Left ventricle myocardium inferior (tissue), 1 donor: ENCODE data around the gene KIF21A. TPM values are rescaled to one million over a fixed set of nuclear protein-coding genes. Genes with fewer than 3 reads are reported as not detected.

Source experiments
- DNase-seq: peaks from one replicate; pipeline ENCODE4 v3.0.0-alpha.2; 2020
- H3K27ac ChIP-seq: fragments of 200-600 bp; replicated peaks from 2 replicates; pipeline ENCODE4 v1.8.0; 2021
- H3K27me3 ChIP-seq: fragments of 200-600 bp; 2 replicates; pipeline ENCODE4 v1.8.0; 2021; ENCODE audit warnings: low read depth
- H3K36me3 ChIP-seq: fragments of 200-600 bp; 2 replicates; pipeline ENCODE4 v1.8.0; 2021
- H3K4me1 ChIP-seq: fragments of 200-600 bp; 2 replicates; pipeline ENCODE4 v1.8.0; 2021
- H3K4me3 ChIP-seq: fragments of 200-600 bp; 2 replicates; pipeline ENCODE4 v1.8.0; 2021; ENCODE audit warnings: mild to moderate bottlenecking, moderate library complexity
- H3K9me3 ChIP-seq: fragments of 200-600 bp; replicated peaks from 2 replicates; pipeline ENCODE4 v1.8.0; 2021
- intact Hi-C: fragments of 100-400 bp; cut with micrococcal nuclease; formaldehyde crosslinking; loops from one replicate; pipeline ENCODE4 v1.11.0; 2022
- total RNA-seq: library from RNA; stranded (reverse); fragmentation: NEBNext Ultra II Directional; extraction: Animal tissue kit (Norgen Biotek cat#: 25700); gene quantifications from one replicate; pipeline ENCODE4 v1.2.1, GENCODE V29; 2021
- TF ChIP-seq, protein P1 (sequence below): fragments of 200-600 bp; IDR thresholded peaks from 2 replicates; pipeline ENCODE4 v1.8.0; 2021; ENCODE audit warnings: antibody characterized with exemption, mild to moderate bottlenecking, borderline replicate concordance
- donor health status: DM: no; HTN: yes; CAD: no; lungs with severe emphysema.

The KIF21A gene
- total RNA-seq, 1 donor from 2014 or later, result 49.8 TPM

DNA sequence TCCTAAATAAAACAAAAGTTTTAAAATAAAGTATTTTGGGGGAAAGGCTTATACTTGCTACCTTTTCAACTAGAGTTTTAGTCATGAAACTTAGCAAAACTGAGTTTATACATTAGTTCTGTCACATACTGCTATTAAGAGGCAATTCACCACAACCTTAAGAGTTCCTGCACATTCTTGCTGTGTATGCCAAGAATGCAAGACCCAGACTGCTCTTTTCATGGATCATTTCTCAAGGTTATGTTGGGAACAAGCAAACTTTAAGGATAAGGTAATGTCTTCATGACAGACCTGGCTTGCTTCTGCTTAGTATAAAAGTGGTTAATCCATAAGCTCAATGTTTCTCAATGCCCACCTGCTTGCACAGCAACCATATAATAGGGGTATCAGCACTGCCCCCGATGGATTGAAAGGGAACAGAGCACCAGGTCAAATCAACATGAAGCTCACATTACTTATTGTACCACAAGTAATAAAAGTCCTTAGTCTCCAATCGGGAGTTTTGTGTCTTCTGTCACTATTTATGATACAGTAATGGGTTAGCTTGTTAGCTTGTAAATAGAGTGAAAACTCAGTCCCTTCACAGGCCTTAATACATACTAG is 67.6 kb downstream of the KIF21A start:
- intact Hi-C loops, result no loop called here

DNA sequence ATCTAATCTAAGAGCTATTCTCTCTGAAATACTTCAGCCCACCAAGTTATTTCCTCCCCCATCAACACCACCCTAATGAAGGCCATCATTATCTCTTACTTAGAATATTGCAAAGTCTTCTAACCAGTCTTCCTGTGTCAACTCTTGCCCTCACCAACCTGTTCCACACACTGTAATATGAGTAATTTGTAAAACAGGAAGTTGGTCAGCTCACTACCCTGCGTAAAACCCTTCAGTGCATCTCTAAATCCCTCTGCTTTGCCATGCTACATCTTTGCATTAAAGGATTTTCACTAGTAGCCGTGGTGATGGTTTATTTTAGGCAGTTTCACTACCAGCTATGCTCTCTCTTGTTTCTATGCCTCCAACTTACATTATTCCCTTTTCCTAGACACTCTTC is 70.0 kb downstream of the KIF21A start:
- no peak for DNase-seq
- H3K27me3 ChIP-seq, result no peaks in the 10 kb centered on the region
- TF ChIP-seq, protein P1, sequence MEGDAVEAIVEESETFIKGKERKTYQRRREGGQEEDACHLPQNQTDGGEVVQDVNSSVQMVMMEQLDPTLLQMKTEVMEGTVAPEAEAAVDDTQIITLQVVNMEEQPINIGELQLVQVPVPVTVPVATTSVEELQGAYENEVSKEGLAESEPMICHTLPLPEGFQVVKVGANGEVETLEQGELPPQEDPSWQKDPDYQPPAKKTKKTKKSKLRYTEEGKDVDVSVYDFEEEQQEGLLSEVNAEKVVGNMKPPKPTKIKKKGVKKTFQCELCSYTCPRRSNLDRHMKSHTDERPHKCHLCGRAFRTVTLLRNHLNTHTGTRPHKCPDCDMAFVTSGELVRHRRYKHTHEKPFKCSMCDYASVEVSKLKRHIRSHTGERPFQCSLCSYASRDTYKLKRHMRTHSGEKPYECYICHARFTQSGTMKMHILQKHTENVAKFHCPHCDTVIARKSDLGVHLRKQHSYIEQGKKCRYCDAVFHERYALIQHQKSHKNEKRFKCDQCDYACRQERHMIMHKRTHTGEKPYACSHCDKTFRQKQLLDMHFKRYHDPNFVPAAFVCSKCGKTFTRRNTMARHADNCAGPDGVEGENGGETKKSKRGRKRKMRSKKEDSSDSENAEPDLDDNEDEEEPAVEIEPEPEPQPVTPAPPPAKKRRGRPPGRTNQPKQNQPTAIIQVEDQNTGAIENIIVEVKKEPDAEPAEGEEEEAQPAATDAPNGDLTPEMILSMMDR, result no peak
- intact Hi-C loops, result no loop called here
- H3K4me3 ChIP-seq, result no peak overlapping the region
- H3K27ac ChIP-seq, result no peak overlapping the region
- peaks cover 12% of the 10 kb centered on the region for H3K4me1 ChIP-seq
- no peaks in the 10 kb centered on the region for H3K9me3 ChIP-seq
- H3K36me3 ChIP-seq, result peaks cover 9% of the 10 kb centered on the region

More for the DNA sequence above, 67.6 kb downstream of the KIF21A start:
- DNase-seq, result no peak
- H3K4me3 ChIP-seq, result no peak overlapping the region
- H3K27me3 ChIP-seq, result no peaks in the 10 kb centered on the region
- no peaks in the 10 kb centered on the region for H3K9me3 ChIP-seq
- peaks cover 21% of the 10 kb centered on the region for H3K4me1 ChIP-seq
- TF ChIP-seq, protein P1, result no peak
- no peak overlapping the region for H3K27ac ChIP-seq
- H3K36me3 ChIP-seq, result no peaks in the 10 kb centered on the region

DNA sequence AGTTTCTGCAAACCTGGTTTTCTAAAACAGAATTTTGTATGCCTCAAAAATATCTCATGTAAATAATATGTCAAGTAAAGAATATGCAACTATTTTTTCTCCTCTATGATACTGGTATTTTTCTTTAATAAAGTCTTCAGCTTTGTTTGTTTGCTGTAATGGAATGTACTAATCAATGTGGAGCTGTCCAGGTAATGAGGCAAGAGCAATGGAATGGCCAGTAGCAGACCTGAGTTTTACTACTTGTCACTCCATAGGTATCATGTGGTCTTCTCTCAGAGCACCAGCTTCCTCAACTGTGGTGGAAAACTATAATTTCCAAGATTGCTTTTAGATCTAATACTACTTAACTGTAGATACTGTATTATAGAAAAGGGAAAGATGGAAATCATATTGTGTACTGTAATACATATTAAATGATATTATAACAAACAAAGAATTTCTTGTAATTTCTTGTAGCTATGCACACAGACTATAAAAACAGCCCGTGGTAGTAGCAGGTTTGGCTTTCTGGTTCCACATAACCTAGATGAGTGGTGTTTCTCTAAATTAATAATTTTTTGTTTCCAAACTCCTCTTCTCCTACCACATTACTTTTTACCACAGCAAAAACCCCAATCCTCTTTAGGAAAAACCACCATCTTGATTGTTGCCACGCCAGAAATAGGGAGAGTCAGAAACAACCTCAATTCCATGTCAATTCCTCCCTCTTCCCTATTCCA is 70.6 kb downstream of the KIF21A start:
- intact Hi-C loops, result no loop called here
- no peaks in the 10 kb centered on the region for H3K9me3 ChIP-seq
- no peak overlapping the region for H3K4me3 ChIP-seq
- H3K27me3 ChIP-seq, result no peaks in the 10 kb centered on the region
- H3K4me1 ChIP-seq, result peaks cover 8% of the 10 kb centered on the region
- no peak for DNase-seq
- peaks cover 9% of the 10 kb centered on the region for H3K36me3 ChIP-seq
- no peak overlapping the region for H3K27ac ChIP-seq
- TF ChIP-seq, protein P1, result no peak

DNA sequence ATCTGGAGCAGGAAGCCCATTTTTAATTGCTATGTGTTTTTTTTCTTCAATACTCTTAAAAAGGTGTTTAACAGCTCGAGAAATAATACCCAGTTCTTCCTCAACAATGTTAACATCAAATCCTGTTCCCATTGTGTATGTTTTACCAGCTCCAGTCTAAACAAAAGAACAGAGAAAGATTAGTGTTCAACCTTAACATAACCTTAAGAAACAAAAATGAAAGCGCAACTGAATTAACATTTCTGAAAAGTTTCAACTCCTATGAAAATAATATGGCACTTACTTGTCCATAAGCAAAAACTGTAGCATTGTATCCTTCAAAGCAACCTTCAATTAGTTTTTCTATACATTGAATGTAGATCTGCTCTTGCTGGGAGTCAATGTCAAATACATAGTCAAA is 73.2 kb downstream of the KIF21A start:
- intact Hi-C loops, result no loop called here
- H3K27me3 ChIP-seq, result no peaks in the 10 kb centered on the region
- TF ChIP-seq, protein P1, result no peak
- no peak overlapping the region for H3K4me3 ChIP-seq
- H3K4me1 ChIP-seq, result no peaks in the 10 kb centered on the region
- peaks cover 23% of the 10 kb centered on the region for H3K36me3 ChIP-seq
- H3K9me3 ChIP-seq, result no peaks in the 10 kb centered on the region
- no peak for DNase-seq
- H3K27ac ChIP-seq, result no peak overlapping the region

DNA sequence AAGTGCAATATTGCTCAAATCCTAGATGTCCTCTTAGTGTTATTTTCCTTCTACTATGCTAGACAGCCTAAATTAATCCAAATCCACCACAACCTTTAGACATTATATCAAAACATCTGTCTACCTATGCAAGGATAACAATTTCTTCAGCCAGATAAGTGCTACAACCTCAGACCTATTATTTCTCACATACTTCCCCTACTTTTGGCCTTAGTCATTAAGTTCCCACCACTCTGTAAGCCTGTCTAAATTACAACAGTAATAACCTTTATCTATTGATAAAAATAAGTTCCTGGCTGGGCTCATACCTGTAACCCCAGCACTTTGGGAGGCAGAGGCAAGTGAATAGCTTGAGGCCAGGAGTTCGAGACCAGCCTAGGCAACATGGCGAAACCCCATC is 74.0 kb downstream of the KIF21A start:
- no peak for DNase-seq
- Histone ChIP-seq H3K27me3 (no peaks in the 10 kb centered on the region), H3K4me3 (no peak overlapping the region), H3K27ac (no peak overlapping the region), H3K36me3 (peaks cover 23% of the 10 kb centered on the region), H3K9me3 (no peaks in the 10 kb centered on the region), H3K4me1 (no peaks in the 10 kb centered on the region)
- TF ChIP-seq, protein P1, result no peak
- intact Hi-C loops, result no loop called here
